Subcutaneous abdominal adipose tissue (tissue), 5 donors: Measurements from ENCODE around the gene PTGR1.

Source experiments
- H3K27ac ChIP-seq: one replicate; pipeline ENCODE4 v1.7.0; 2013; ENCODE audit warnings: low read depth, mild to moderate bottlenecking, inconsistent platforms, low read length, moderate library complexity
- H3K27me3 ChIP-seq, 5 donors: one replicate each; pipeline ENCODE4 v1.7.0; 2013; ENCODE audit warnings: low read length in 5 of 5, inconsistent platforms in 1 of 5; ENCODE audit not compliant: control insufficient read depth in 5 of 5, insufficient read depth in 4 of 5
- H3K36me3 ChIP-seq, 5 donors: one replicate each; pipeline ENCODE4 v1.7.0; 2013; ENCODE audit warnings: low read length in 5 of 5; ENCODE audit not compliant: control insufficient read depth in 5 of 5, insufficient read depth in 5 of 5
- H3K4me1 ChIP-seq, 5 donors: one replicate each; pipeline ENCODE4 v1.7.0; 2013; ENCODE audit warnings: low read length in 5 of 5, mild to moderate bottlenecking in 3 of 5, moderate library complexity in 1 of 5; ENCODE audit not compliant: control insufficient read depth in 5 of 5, insufficient read depth in 5 of 5
- H3K4me3 ChIP-seq, 5 donors: one replicate each; pipeline ENCODE4 v1.7.0; 2013; ENCODE audit warnings: low read length in 5 of 5, low read depth in 1 of 5
- H3K9ac ChIP-seq, 5 donors: one replicate each; pipeline ENCODE4 v1.7.0; 2013; ENCODE audit warnings: low read length in 5 of 5, mild to moderate bottlenecking in 4 of 5, moderate library complexity in 3 of 5
- H3K9me3 ChIP-seq, 5 donors: one replicate each; pipeline ENCODE4 v1.7.0; 2013; ENCODE audit warnings: low read length in 5 of 5; ENCODE audit not compliant: control insufficient read depth in 5 of 5
- donor health status: healthy.
- donor health status: healthy.
- donor health status: healthy.
- donor health status: healthy.
- donor health status: healthy.

PTGR1 gene

DNA sequence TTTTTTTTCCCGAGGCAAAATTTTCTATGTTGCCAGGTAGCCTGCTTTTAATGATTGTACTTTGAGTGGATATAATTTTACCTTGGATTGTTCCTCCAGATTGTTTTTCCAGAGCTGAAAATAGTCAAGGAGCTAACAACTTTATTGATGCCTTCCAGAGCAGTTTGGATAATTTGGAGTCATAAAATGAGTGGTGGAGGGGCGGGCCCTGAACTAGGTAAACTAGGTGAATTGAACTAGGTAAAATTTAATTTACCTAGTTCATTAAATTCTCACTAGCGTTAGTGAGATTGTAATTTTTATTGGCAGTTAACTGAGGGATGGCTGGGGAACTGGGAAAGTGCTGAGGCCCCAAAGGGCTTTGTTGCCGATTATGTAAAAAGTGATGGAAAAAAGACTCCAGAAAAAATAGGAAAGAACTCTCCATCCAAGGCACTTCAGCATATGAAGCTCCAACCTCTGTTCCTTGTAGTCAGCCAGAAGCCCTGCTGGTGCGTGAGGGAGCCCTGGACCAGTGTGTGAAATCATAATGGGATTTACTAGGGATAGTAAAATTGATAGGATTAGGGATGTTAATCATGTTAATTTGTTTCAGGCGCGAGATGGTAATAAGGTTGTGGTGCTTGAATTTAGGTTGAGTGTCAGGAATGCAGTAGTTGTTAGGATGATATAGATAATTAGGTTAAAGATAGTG is 33.4 kb upstream of the PTGR1 start:
- H3K9ac ChIP-seq = peak overlapping the region in 3 of 5 donors; percentile 18 to 98 (median 42)
- H3K4me1 ChIP-seq = peaks cover 0 to 51% (median 41%) of the 10 kb centered on the region in 5 donors

DNA sequence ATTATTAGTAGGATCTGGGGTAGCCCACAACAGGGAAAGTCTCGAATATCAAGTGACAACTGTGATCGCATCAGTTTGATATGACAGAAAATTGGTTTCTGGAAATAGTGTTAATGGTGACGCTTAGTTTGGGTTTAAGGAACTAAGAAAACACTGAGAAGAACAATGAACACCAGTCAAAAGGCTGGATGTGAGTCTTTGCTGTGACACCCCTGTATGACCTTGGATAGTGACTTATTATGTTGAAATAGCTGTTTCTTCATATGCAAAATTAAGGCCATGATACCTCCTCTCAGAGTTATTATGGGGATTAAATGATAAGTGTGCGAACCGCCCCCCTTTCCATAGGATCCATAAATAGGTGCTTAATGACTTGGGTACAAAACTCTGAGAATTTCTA is 32.6 kb upstream of the PTGR1 start:
- Histone ChIP-seq H3K27ac (peak overlapping the region; percentile 96), H3K4me1 (peaks cover 0 to 45% (median 41%) of the 10 kb centered on the region in 5 donors), H3K27me3 (no peaks in the 10 kb centered on the region)

More for the DNA sequence above, 33.4 kb upstream of the PTGR1 start:
- H3K4me3 ChIP-seq = peak overlapping the region in 3 of 5 donors; percentile 17 to 82 (median 72)
- H3K36me3 ChIP-seq = no peaks in the 10 kb centered on the region
- peak overlapping the region; percentile 96 for H3K27ac ChIP-seq
- no peaks in the 10 kb centered on the region for H3K9me3 ChIP-seq
- H3K27me3 ChIP-seq = no peaks in the 10 kb centered on the region

DNA sequence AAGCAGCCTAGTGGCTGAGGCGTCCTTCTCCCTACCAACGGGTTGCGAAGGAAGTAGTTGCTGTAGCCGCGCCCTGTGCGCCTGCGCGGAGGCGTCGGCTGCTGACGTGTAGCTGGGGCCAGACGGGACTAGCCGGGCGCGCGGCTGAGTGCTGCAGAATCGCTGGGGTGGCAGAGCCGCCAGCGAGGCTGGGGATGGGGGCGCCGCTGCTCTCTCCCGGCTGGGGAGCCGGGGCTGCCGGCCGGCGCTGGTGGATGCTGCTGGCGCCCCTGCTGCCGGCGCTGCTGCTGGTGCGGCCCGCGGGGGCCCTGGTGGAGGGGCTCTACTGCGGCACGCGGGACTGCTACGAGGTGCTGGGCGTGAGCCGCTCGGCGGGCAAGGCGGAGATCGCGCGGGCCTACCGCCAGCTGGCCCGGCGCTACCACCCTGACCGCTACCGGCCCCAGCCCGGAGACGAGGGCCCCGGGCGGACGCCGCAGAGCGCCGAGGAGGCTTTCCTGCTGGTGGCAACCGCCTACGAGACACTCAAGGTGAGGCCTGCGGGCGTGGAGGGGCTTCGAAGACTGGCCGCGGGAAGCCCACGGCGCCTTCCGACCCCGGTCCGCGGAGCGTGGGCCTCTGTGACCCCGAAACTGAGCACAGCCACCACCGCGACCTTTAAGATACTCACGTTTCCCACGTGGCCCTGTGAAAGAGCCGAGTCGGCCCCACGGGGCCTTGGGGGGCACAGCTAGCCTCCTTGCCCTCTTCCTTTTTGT is 31.9 kb upstream of the PTGR1 start, which contains the start of gene DNAJC25:
Gene DNAJC25, plus strand, starts transcription at position 121 of the 758 bp plus-strand sequence. Its CDS starts 74 bp downstream, at position 195.
- Histone ChIP-seq H3K27me3 (no peaks in the 10 kb centered on the region), H3K9ac (peak within 1 kb of the TSS; percentile 96 to 98 (median 98)), H3K27ac (peak within 1 kb of the TSS; percentile 96), H3K4me3 (peak within 1 kb of the TSS; percentile 72 to 98 (median 92)), H3K9me3 (no peaks in the 10 kb centered on the region), H3K4me1 (peaks cover 0 to 46% (median 41%) of the 10 kb centered on the region in 5 donors), H3K36me3 (no peaks in the 10 kb centered on the region)

More for the DNA sequence above, 32.6 kb upstream of the PTGR1 start:
- Histone ChIP-seq H3K36me3 (no peaks in the 10 kb centered on the region), H3K4me3 (peak overlapping the region; percentile 72 to 96 (median 82)), H3K9me3 (no peaks in the 10 kb centered on the region), H3K9ac (peak overlapping the region; percentile 96 to 98 (median 98))

DNA sequence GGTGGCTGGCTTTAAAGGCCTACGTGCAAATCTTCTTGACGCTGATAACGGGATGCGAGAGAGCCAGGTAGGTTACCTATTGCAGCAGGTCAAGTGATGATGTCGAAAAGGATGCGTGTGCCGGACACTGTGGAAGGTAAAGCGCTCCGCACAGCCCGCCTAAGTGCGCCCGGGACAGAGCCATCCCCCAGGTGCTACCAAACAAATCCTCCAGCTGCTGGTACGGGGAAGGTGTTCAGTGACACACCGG is 31.4 kb upstream of the PTGR1 start:
- peak overlapping the region; percentile 72 to 98 (median 92) for H3K4me3 ChIP-seq
- peak overlapping the region; percentile 12 to 98 (median 96) for H3K9ac ChIP-seq
- peak overlapping the region; percentile 96 for H3K27ac ChIP-seq
- peaks cover 0 to 45% (median 41%) of the 10 kb centered on the region in 5 donors for H3K4me1 ChIP-seq
- H3K36me3 ChIP-seq = no peaks in the 10 kb centered on the region
- no peaks in the 10 kb centered on the region for H3K9me3 ChIP-seq
- H3K27me3 ChIP-seq = no peaks in the 10 kb centered on the region

DNA sequence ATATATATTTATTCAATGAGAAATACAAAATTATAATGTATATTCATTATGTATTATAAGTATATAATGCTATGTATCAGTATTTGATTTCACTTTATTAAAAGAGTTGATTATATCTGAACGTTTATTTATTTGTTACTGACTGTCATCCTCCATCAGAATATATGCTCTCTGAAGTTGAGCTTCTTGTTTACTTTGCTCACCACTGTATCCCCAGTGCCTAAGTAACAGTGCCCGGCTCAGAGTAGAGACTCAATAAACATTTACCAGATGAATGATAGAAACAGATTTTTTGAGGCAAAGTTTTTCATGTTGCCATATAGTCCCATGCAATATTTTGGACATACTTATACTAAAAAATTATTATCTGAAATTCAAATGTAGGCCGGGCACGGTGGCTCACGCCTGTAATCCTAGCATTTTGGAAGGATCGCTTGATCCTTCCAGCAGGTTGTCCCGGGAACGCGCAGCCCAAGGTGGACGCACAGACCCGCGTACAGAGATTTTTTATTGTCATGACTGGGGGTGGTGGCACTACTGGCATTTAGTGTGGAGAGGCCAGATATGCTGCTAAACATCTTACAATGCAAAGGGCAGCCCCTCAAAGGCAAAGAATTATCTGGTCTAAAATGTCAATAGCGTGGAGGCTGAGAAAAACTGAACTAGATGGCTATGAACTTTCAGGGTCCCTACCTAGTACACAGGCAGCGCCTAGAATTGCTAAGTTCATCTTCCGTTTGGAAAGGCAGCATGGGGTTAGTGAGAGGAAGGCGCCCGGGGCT is 30.9 kb upstream of the PTGR1 start:
- no peaks in the 10 kb centered on the region for H3K36me3 ChIP-seq
- H3K4me1 ChIP-seq = peaks cover 0 to 40% (median 38%) of the 10 kb centered on the region in 5 donors
- H3K27me3 ChIP-seq = no peaks in the 10 kb centered on the region
- H3K9me3 ChIP-seq = no peaks in the 10 kb centered on the region
- H3K27ac ChIP-seq = no peak overlapping the region
- peak overlapping the region; percentile 12 to 98 (median 96) for H3K9ac ChIP-seq
- H3K4me3 ChIP-seq = peak overlapping the region; percentile 72 to 98 (median 92)

DNA sequence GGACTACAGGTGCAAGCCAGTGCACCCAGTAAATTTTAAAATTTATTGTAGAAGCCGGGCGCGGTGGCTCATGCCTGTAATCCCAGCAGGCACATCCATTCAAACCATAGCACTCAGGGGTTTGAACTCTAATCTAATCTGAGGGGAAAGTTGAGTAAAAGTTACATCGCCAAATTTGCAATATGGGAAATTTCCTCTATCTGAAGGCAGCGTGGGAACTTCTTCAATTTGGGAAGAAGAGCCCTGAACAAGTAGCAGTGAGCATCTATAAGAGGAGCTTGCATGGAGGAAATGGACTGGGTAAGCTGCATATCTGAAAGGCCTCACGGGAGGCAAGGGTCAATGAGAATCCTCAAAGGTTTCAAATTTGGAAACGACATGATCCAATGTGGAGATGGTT is 29.0 kb upstream of the PTGR1 start:
- Histone ChIP-seq H3K27ac (no peak overlapping the region), H3K4me1 (peaks cover 0 to 35% (median 28%) of the 10 kb centered on the region in 5 donors), H3K4me3 (no peak overlapping the region), H3K9ac (no peak overlapping the region), H3K9me3 (no peaks in the 10 kb centered on the region), H3K27me3 (no peaks in the 10 kb centered on the region), H3K36me3 (no peaks in the 10 kb centered on the region)

DNA sequence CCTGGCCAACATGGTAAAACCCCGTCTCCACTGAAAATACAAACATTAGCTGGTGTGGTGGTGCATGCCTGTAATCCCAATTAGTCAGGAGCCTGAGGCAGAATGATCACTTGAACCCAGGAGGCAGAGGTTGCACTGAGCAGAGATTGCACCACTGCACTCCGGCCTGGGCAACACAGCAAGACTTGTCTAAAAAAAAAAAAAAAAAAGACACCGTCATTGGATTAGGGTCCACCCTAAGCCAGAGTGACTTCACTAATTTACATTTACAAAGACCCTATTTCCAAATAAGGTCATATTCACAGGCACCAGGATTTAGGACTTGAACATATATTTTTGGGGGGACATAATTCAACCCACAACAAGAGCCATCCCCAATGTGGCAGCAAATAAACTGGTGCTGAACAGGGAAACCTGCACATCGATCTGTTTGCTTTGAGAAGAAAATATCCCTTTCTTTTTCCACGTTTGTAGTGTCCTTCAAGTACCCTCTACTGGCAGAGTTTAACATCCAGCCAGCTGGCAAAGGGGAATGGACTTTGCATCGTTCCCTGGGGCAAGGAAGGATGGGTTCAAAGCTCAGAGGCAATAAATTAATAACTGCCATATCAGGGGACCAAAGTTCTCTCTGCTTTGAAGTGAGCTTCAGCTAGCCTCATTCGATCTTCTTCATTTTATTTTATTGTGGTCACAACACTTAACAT is 28.0 kb upstream of the PTGR1 start:
- Histone ChIP-seq H3K36me3 (no peaks in the 10 kb centered on the region), H3K27ac (no peak overlapping the region), H3K9ac (no peak overlapping the region), H3K4me3 (no peak overlapping the region), H3K27me3 (no peaks in the 10 kb centered on the region), H3K9me3 (no peaks in the 10 kb centered on the region), H3K4me1 (peaks cover 0 to 35% (median 19%) of the 10 kb centered on the region in 5 donors)

DNA sequence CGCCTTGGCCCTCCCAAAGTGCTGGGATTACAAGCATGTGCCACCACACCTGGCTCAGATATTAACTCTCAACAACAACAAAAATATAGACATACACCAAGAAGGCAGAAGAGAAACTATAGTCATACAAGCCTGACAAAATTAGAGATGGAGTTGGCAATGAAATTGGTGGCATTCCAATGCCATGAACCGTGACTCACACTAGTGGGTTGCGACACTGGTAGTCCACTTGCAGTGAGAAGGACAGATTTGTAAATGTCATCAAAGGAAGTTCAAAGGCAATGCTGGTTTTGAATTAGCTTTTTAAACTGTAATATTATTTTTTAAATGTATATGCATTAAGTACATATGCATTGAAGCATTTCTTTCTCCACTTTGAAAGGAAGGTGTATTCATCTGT is 23.2 kb upstream of the PTGR1 start:
- H3K36me3 ChIP-seq = no peaks in the 10 kb centered on the region
- H3K4me1 ChIP-seq = peaks cover 0 to 22% (median 3%) of the 10 kb centered on the region in 5 donors
- no peaks in the 10 kb centered on the region for H3K9me3 ChIP-seq
- H3K27me3 ChIP-seq = no peaks in the 10 kb centered on the region
- no peak overlapping the region for H3K27ac ChIP-seq
- H3K9ac ChIP-seq = no peak overlapping the region
- no peak overlapping the region for H3K4me3 ChIP-seq

DNA sequence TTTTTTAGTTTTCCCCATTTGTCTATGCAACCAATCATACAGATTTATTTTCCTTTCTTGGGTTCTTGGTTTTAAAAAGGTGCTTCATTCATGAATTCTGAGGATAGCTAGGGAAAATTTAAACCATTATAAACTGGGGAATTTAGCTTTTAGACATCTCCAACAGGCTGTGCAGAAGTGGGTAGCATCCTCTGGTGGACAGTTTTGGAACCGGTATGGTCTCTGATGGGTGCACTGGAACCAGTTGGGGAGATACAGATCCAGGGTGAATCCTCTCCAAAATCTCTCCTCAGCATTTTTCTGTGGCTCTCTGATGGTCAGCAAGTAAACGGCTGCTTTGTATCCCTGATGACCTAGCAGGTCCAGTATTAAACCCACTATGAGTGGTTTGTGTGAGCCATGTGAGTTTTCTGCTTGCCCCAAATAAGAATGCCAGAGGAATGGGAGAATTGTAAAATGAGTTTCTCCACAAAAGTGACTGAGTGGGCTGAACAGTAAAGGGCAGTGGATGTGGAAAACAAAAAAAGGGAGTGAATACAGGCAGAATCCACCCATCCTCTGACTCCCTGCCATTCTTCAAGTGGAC is 22.5 kb upstream of the PTGR1 start:
- Histone ChIP-seq H3K4me1 (peaks cover 0 to 15% (median 3%) of the 10 kb centered on the region in 5 donors), H3K9me3 (no peaks in the 10 kb centered on the region), H3K27ac (no peak overlapping the region), H3K27me3 (no peaks in the 10 kb centered on the region), H3K4me3 (no peak overlapping the region), H3K9ac (no peak overlapping the region), H3K36me3 (no peaks in the 10 kb centered on the region)
